GM04503 (cell line): ENCODE measurements around the gene RBM15B.
"Not testable (repeated sequence)": the region's sequence is repeated elsewhere in the genome, so short reads cannot be mapped to it uniquely, and the experiment has no call there.

Source experiments
- DNase-seq: peaks from one replicate; pipeline ENCODE4 v3.0.0-alpha.2; 2012; ENCODE audit warnings: low read depth

Gene RBM15B

GRCh38 chr3:51391075-51391565, at the start of gene RBM15B:
TSS of gene RBM15B (plus strand) at chr3:51391285. CDS start at chr3:51391400, 115 bp downstream.
- DNase-seq, result peak; percentile 67

GRCh38 chr3:51343918-51344687, 47.0 kb upstream of the RBM15B start:
- DNase-seq, result peak; percentile 71

- DNase-seq, result no peak
Observed at GRCh38 chr3:51350751-51351150, 40.3 kb upstream of the RBM15B start.

GRCh38 chr3:51353131-51353530, 38.0 kb upstream of the RBM15B start:
- DNase-seq, result no peak

GRCh38 chr3:51353691-51354090, 37.4 kb upstream of the RBM15B start:
- no peak for DNase-seq

- no peak for DNase-seq
Observed at GRCh38 chr3:51354172-51354571, 36.9 kb upstream of the RBM15B start.

- no peak for DNase-seq
Observed at GRCh38 chr3:51354731-51355615, 36.1 kb upstream of the RBM15B start.

GRCh38 chr3:51355891-51356578, 35.0 kb upstream of the RBM15B start:
- no peak for DNase-seq

- DNase-seq, result no peak
Observed at GRCh38 chr3:51357856-51358255, 33.2 kb upstream of the RBM15B start.

GRCh38 chr3:51358981-51359380, 32.1 kb upstream of the RBM15B start:
- no peak for DNase-seq

- no peak for DNase-seq
Observed at GRCh38 chr3:51360806-51361205, 30.3 kb upstream of the RBM15B start.

- no peak for DNase-seq
Observed at GRCh38 chr3:51361746-51362145, 29.3 kb upstream of the RBM15B start.

- no peak for DNase-seq
Observed at GRCh38 chr3:51362476-51362875, 28.6 kb upstream of the RBM15B start.

GRCh38 chr3:51368276-51368675, 22.8 kb upstream of the RBM15B start:
- not testable (repeated sequence) for DNase-seq

GRCh38 chr3:51371943-51372557, 19.0 kb upstream of the RBM15B start:
- no peak for DNase-seq

- DNase-seq, result no peak
Observed at GRCh38 chr3:51373658-51374421, 17.2 kb upstream of the RBM15B start.

GRCh38 chr3:51374456-51374855, 16.6 kb upstream of the RBM15B start:
- no peak for DNase-seq

- DNase-seq, result no peak
Observed at GRCh38 chr3:51375136-51375535, 15.9 kb upstream of the RBM15B start.

- no peak for DNase-seq
Observed at GRCh38 chr3:51375571-51375970, 15.5 kb upstream of the RBM15B start.

GRCh38 chr3:51378065-51378464, 13.0 kb upstream of the RBM15B start:
- no peak for DNase-seq

GRCh38 chr3:51378726-51379125, 12.4 kb upstream of the RBM15B start:
- no peak for DNase-seq
